Activated T-helper 1 cell treated with anti-CD3 and anti-CD28 coated beads, Interleukin-2, amount 50 U/mL, for 16 hours (primary cell): ENCODE data around the gene C13orf46.
A peak's percentile ranks its signal among the peaks of the same experiment; 100 is the strongest.

Experiments used
- DNase-seq, 2 donors: peaks; one replicate each; pipeline ENCODE4 v3.0.0-alpha.2; 2020; ENCODE audit warnings: low read depth in 1 of 2, low spot score in 1 of 2

The C13orf46 gene

GRCh38 chr13:113939944-113940297, 34.0 kb downstream of the C13orf46 start:
- DNase-seq, result no peak

GRCh38 chr13:113939129-113939943, 34.5 kb downstream of the C13orf46 start:
- DNase-seq, result no peak

DNA sequence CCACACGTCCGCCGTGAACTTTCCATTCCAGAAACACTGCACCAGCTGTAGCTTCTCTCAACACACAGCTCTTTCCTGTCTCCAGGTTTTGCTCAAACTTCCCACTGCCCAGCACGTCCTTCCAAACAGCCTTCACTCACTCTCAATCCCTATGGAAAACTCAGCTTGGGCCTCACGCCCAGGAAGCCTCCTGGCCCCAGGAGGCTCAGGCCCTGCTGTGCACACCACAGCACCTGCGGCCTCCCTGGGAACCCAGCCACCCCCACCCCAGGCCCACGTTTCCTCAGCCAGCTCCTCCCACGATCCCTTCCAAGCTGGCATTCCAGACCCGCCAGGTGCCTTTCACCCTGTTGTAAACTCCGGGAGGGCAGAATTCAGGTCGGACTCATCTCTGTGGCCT, 35.2 kb downstream of the C13orf46 start:
- DNase-seq, result no peak

GRCh38 chr13:113938246-113938645, 35.6 kb downstream of the C13orf46 start:
- no peak for DNase-seq

- no peak for DNase-seq
These were observed 36.2 kb downstream of the C13orf46 start for GRCh38 chr13:113937527-113938180.

DNA sequence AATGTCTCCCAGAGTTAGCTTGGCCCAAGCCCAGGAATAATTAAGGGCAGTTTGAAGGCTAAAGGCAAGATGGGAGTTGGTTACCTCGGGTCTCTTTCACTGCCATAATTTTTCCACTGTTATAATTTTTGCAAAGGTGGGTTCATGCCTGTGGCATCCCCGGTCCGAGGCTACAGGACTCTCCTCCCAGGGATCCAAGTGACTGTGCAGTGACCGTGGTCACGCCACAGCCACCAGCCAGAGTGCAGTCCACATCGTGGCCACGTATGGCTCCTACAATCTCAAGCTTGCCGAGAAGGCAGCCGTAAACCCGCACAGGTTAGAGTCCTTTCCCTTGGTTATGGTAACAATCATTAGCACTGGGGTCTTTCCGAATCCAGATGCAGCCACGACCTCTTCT, 36.8 kb downstream of the C13orf46 start:
- no peak for DNase-seq

- no peak for DNase-seq
These were observed 37.5 kb downstream of the C13orf46 start for GRCh38 chr13:113936166-113936965.

- no peak for DNase-seq
These were observed 38.7 kb downstream of the C13orf46 start for GRCh38 chr13:113935001-113935844.

GRCh38 chr13:113934576-113934975, 39.3 kb downstream of the C13orf46 start:
- DNase-seq, result no peak

GRCh38 chr13:113933901-113934300, 40.0 kb downstream of the C13orf46 start:
- no peak for DNase-seq

DNA sequence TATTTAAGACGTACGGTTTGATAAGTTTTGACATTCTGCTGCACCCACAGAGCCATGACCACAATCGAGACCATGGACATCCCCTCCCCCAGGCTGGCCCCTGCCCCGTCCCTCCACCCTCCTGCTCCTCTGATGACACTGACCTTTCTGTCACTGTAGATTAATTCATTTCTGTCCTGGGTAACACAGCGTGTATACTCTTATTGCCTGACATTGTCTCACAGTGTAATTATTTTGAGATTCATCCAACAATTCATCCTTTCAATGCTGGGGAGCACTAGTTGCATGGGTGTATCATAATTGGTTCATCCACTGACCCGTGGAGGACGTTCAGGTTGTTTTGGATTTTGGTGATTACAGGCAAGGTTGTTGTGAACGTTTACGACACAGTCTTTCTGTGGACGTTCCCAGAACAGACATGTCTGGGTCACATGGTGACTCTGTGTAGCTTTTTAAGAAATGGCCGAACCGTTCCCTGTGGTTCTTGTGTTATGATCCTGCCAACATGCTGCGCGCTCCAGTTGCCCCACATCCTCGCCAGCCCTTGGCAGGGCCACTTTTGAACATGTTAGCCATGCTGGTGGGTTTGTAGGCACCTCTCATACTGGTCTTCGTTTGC, 41.9 kb downstream of the C13orf46 start:
- no peak for DNase-seq

- DNase-seq, result peak; percentile 29
These were observed 42.9 kb downstream of the C13orf46 start for GRCh38 chr13:113930671-113931637.

DNA sequence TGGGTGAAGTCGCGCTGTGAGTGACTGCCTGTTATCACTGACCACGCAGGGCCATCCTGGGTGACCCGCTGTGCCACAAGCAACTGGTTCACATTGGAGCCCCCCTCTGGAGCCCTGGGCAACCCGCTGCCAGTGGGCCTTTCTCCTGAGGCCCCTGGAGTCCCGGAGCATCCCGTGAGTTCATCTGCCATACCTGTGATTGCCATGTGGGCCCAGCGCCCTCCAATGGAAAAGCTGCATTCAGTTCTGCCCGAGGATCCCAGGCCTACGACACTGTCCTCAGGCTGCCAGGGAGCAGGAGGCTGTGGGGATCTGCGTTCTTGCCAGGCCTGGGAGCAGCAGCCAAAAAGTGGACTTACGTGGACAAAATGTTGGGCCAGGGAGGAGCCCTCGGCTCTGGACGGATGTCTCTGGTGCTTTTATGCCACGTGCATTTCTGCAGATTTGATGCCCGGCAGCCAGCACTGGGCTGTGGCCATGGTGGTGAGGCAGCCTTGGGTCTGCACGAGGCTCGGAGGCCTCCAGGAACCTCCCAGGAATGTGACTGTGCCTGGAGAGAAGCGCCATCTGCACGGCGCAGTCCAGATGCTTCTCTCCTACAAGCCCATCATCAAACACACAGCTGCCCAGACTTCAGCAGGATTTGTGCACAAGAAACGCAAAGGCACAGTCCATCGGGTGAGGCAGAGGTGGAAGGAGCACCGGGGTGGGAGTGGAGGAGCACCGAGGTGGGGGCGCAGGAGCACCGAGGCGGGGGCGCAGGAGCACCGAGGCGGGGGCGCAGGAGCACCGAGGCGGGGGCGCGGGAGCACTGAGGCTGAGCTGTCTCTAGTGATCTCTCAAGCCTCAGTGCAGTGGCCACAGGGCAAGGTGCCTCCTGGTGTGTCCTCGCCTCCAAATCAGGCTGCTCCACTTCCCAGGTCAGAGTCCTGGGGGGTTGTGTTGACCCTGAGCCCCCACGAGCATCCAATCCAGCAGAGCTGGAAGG, 44.0 kb downstream of the C13orf46 start:
- DNase-seq, result no peak

DNA sequence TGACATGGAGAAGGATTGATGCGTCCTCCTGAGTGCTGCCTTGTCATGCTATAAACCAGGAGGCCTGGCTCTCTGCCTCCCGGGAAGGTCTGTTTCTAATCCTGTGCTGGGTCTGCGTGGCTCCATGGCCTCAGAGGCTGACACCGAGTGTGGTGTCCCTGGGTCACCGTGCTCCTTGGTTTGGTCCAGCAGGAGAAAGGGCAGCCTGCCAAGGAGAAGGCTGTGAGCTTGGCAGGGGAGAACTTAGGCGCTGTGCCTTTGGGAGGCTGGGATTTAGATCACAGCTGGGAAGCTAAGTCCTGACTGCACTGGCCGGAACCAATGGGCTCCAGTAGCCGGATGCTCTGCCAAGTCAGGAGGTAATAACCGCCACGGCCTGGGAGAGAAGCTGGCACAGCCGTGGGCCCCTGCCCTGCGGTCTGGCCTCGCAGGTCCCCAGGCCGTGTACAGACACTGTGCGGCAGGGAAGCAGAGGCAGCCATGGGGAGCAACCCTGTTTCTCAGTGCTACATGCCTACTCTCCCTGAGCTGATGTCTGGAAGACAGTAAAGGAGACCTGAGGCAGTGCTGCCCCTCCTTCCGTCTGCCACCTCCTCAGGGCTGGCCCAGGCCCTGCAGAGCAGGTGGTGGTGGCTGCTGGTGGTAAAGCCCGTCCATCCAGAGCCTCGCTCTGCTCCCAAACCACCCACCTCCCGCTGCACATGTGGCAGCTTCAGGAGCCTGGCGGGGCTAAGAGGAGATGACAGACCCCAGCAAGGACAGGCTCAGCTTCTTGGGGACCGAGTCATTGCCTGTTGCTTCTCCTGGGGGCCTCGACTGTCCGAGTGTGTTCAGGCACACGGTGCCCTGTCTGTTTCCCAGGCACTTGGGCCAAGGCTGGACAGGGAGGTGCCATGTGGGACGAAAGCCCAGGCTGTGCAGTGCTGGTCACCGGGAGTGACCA, 44.9 kb downstream of the C13orf46 start:
- DNase-seq, result no peak

DNA sequence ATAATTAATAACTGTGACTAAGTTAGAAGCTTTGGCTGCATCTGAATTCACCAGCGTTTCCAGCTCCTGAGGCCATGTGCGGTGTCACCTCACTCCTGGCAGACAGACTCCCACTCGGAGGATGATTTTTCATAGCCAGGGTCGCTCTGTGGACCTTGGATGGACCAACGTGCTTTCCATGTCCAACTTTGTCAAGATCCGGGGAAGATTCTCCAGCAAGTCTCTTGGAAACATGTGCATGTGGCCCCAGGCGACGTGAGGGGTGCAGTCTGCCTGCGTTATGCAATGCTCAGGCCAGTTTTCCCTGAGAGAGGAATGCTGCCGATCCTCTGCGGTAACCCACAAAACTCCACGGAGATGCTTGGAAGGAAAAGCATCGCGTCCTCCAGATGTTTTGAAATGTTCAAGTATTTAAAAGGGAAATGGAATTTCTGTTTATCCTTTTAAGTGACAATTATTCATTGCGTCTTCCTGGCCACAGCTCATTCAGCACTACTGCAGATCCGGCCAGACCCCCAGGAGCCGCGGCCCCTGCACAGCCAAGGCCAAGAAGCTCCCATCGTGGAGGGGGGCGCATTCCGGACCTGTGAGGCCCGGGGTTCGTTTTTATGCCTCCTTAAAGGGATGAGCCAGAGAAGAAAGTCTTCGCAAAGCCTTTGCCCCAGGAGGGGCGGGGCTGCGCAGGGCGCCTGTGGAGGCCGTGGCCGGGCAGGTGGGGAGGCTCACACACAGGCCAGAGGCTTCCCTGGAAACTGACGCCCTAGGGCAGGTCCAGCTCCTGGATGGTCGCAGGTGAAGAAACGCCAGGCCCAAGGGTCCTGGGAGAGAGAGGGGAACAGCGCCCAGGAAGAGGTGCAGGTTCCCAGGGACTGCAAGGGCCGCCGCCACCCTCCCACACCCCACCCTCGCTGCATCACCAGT, 46.0 kb downstream of the C13orf46 start:
- DNase-seq, result no peak
